Measurements from ENCODE around the gene URM1. TPM values are rescaled to one million over a fixed set of nuclear protein-coding genes. Genes with fewer than 3 reads are reported as not detected.
"Not testable (repeated sequence)": the region's sequence is repeated elsewhere in the genome, so short reads cannot be mapped to it uniquely, and the experiment has no call there.

The URM1 gene
- total RNA-seq, 1 donor from 2014 or later: 56.1 TPM

DNA sequence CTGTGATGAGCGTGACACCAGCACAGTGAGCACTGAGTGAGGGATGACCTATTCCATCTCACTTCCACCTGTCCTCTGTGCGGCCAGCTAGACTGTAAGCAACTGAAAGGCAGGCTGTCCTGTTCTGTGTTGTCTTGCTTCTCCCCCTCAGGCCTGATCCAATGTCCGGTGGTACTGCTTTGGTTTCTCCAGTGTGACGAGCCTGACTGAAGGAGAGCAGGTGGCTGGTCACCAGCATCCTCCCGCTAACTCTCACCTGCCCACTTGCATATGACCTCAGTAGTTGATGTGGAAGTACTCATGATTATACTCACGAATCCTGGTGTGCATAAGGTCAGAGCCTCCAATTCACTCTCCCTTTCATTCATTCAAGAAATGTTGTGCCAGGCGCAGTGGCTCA, 33.2 kb upstream of the URM1 start:
- Mint-ChIP-seq H3K4me1 (ENCODE audit: unreplicated experiment) (peaks cover 6% of the 10 kb centered on the region), H3K4me3 (peak overlapping the region; percentile 6), H3K27ac (no peak overlapping the region), H3K9me3 (no peaks in the 10 kb centered on the region), H3K36me3 (peaks cover under 1% of the 10 kb centered on the region), H3K27me3 (no peaks in the 10 kb centered on the region)
- TF ChIP-seq, protein P1, sequence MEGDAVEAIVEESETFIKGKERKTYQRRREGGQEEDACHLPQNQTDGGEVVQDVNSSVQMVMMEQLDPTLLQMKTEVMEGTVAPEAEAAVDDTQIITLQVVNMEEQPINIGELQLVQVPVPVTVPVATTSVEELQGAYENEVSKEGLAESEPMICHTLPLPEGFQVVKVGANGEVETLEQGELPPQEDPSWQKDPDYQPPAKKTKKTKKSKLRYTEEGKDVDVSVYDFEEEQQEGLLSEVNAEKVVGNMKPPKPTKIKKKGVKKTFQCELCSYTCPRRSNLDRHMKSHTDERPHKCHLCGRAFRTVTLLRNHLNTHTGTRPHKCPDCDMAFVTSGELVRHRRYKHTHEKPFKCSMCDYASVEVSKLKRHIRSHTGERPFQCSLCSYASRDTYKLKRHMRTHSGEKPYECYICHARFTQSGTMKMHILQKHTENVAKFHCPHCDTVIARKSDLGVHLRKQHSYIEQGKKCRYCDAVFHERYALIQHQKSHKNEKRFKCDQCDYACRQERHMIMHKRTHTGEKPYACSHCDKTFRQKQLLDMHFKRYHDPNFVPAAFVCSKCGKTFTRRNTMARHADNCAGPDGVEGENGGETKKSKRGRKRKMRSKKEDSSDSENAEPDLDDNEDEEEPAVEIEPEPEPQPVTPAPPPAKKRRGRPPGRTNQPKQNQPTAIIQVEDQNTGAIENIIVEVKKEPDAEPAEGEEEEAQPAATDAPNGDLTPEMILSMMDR (conservative IDR thresholded peaks at IDR 0.05): no peak
- DNase-seq (ENCODE audit: extremely low spot score, unreplicated experiment): no peak

DNA sequence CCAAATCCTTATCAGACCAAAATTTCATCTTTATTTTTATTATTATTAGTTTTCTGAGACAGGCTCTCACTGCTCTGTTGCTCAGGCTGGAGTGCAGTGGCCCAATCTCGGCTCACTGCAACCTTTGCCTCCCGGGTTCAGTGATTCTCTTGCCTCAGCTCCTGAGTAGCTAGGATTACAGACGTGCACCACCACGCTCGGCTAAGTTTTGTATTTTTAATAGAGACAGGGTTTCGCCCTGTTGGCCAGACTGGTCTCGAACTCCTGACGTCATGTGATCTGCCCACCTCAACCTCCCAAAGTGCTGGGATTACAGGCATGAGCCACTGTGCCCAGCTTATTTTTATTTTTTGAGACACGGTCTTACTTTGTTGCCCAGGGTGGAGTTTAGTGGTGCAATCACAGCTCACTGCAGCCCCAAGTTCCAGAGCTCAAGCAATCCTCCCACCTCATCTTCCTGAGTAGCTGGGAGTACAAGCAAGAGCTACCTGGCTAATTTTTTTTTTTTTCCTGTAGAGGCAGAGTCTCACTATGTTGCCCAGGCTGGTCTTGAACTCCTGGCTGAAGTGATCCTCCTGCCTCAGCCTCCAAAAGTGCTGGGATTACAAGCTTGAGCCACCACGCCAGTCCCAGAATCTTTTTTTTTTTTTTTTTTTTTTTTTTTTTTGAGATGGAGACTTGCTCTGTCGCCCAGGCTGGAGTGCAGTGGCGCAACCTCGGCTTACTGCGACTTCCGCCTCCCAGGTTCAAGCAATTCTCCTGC, 32.1 kb upstream of the URM1 start:
- H3K4me1 Mint-ChIP-seq (ENCODE audit: unreplicated experiment); DNase-seq (ENCODE audit: extremely low spot score, unreplicated experiment); H3K27ac Mint-ChIP-seq; H3K27me3 Mint-ChIP-seq; H3K9me3 Mint-ChIP-seq; H3K36me3 Mint-ChIP-seq: not testable (repeated sequence)
- H3K4me3 Mint-ChIP-seq: peak overlapping the region; percentile 59

DNA sequence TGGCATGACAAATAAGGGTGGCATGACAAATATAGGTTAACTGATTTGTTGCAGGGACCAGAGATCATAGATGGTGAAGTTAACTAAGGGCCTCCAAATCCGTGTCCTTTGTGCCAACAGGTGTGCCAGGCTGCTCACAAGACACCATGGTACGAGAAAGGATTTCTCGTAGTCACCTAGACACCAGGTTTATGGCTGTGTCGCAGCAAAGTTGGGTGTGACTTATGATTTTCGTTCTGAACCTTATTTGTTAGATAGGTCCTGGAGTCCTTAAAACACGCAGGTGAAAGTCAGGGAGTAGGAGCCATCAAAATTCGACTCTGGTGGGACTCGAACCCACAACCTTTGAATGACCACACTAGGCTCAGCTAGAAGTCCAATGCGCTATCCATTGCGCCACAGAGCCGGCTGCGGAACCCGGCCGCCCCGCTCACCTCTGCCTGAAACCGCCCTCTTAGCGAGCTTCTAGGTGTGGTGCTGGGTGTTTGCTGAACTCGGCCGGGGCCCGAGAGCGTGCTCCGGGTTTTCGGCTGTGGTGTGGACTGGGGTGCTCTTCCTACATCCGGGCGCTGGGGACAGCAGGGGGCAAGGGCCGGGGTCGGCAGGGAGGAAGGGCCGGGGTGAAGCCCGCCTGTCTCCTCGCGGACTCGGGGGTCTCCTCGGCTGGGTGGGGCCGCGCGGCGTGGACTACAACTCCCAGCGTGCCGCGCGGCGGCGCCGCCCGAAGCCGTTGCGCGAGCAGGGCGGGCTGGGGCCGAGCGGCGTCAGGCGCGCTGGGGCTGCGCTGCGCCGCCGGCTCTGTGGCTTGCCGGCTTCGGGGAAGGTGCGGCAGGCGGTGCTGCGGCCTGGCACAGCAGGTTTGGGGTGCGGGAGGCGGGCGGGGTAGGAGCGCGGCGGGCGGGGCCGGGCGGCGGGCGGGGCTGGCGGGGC, 31.1 kb upstream of the URM1 start, which contains the start of gene SLC27A4:
TSS of gene SLC27A4 (plus strand) at position 767 of the 930 bp plus-strand sequence. CDS start 2,606 bp downstream, outside the sequence.
- Mint-ChIP-seq H3K36me3 (no peaks in the 10 kb centered on the region), H3K27ac (peak within 1 kb of the TSS; percentile 94), H3K9me3 (no peaks in the 10 kb centered on the region), H3K4me1 (ENCODE audit: unreplicated experiment) (peaks cover 6% of the 10 kb centered on the region), H3K4me3 (peak within 1 kb of the TSS; percentile 100), H3K27me3 (no peaks in the 10 kb centered on the region)
- DNase-seq (ENCODE audit: extremely low spot score, unreplicated experiment): peak; percentile 86
- TF ChIP-seq, protein P1 (conservative IDR thresholded peaks at IDR 0.05): no peak

DNA sequence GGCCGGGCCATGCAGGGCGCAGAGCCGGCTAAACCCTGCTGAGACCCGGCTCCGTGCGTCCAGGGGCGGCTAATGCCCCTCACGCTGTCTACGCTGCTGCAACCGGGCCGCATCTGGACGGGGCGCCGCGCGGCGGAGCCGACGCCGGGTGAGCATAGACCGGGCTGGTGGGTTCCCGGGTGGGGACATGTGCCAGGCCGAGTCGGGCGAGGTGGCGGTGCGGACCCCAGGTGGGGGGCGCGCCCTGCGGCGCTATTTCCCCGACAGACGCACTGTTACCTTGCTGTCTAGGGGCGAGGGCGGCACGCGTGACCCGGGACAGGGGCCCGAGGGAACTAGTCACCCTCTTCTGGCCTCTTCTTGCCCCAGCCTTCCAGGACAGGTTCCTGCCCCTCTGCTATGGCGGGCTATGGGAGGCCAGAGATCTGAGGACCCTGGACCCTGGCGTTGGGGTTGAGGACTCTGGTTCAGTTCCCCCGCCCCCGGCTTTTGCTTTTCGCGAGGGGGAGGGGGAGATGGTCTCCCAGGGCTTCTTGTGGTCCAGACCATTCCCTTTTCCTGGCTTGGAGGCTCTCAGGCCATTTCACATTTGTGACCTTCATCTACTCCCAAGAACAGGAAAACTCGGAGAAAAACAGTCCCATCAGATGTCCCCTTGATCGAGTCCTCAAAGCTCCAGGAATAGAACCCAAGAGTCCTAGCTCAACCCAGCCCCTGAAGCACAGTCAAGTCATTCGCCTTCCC, 30.3 kb upstream of the URM1 start:
- TF ChIP-seq, protein P1 (conservative IDR thresholded peaks at IDR 0.05): no peak
- H3K36me3 Mint-ChIP-seq: no peaks in the 10 kb centered on the region
- peak overlapping the region; percentile 100 for H3K4me3 Mint-ChIP-seq
- H3K4me1 Mint-ChIP-seq (ENCODE audit: unreplicated experiment): peaks cover 6% of the 10 kb centered on the region
- peak overlapping the region; percentile 94 for H3K27ac Mint-ChIP-seq
- H3K9me3 Mint-ChIP-seq: no peaks in the 10 kb centered on the region
- no peak for DNase-seq (ENCODE audit: extremely low spot score, unreplicated experiment)
- no peaks in the 10 kb centered on the region for H3K27me3 Mint-ChIP-seq

DNA sequence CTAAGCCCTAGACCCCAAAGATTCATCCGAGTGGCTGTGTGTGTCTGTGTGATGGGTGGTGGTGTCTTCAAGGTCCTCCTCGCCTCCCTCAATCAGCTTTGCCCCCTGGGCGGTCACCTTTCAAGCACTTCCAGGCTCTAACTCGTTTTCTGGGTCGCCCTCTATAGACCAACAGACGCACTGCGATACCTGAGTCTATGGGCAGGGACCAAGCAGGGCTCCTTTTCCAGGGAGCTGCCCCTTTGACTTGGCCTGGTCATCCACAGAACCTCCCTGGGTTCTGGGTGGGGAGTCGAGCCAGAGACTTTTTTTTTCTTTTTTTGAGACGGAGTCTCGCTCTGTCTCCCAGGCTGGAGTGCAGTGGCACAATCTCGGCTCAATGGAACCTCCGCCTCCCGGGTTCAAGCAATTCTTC, 29.7 kb upstream of the URM1 start:
- TF ChIP-seq, protein P1 (conservative IDR thresholded peaks at IDR 0.05): peak; percentile 74
- no peak for DNase-seq (ENCODE audit: extremely low spot score, unreplicated experiment)
- H3K36me3 Mint-ChIP-seq: no peaks in the 10 kb centered on the region
- H3K9me3 Mint-ChIP-seq: no peaks in the 10 kb centered on the region
- peak overlapping the region; percentile 100 for H3K4me3 Mint-ChIP-seq
- H3K4me1 Mint-ChIP-seq (ENCODE audit: unreplicated experiment): peaks cover 6% of the 10 kb centered on the region
- H3K27me3 Mint-ChIP-seq: no peaks in the 10 kb centered on the region
- peak overlapping the region; percentile 94 for H3K27ac Mint-ChIP-seq
